Esophagus squamous epithelium (tissue), 4 donors: Measurements from ENCODE around the gene AP3D1.

ENCODE experiments used
- POLR2A ChIP-seq, 4 donors: fragments of 450-650 bp; IDR thresholded peaks; one replicate each; pipeline ENCODE4 v1.6.1; 2017; ENCODE audit warnings: antibody characterized with exemption in 4 of 4, mild to moderate bottlenecking in 4 of 4, moderate library complexity in 3 of 4
- TF ChIP-seq, protein P1 (sequence below), 6 experiments: fragments of 450-650 bp in 4 of 6; fragments of 200-600 bp in 2 of 6; sonication (generic) in 2 of 6; IDR thresholded peaks; one replicate each; pipeline ENCODE4 v1.5.1; 2016 to 2019; ENCODE audit warnings: antibody characterized with exemption in 6 of 6, mild to moderate bottlenecking in 4 of 6, moderate library complexity in 4 of 6

DNA sequence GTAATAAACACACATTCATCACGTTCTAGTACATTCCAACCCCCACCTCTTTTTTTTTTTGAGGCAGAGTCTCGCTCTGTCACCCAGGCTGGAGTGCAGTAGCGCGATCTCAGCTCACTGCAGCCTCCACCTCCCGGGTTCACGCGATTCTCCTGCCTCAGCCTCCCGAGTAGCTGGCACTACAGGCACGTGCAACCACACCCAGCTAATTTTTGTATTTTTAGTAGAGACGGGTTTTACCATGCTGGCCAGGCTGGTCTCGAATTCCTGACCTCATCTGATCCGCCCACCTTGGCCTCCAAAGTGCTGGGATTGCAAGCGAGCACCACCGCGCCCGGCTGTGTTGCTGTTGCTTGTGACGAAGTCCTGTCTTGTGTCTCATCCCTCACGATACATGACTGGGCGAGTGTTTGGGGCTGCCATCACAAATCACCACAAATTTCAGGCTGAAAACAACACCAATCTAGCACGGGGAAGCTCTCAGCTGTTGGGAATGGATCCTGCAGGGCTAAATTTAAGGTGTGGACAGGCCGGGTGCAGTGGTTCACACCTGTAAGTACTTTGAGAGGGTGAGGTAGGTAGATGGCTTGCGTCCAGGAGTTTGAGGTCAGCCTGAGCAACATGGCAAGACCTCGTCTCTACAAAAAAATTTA, 70.9 kb downstream of the AP3D1 start:
- TF ChIP-seq, protein P1, sequence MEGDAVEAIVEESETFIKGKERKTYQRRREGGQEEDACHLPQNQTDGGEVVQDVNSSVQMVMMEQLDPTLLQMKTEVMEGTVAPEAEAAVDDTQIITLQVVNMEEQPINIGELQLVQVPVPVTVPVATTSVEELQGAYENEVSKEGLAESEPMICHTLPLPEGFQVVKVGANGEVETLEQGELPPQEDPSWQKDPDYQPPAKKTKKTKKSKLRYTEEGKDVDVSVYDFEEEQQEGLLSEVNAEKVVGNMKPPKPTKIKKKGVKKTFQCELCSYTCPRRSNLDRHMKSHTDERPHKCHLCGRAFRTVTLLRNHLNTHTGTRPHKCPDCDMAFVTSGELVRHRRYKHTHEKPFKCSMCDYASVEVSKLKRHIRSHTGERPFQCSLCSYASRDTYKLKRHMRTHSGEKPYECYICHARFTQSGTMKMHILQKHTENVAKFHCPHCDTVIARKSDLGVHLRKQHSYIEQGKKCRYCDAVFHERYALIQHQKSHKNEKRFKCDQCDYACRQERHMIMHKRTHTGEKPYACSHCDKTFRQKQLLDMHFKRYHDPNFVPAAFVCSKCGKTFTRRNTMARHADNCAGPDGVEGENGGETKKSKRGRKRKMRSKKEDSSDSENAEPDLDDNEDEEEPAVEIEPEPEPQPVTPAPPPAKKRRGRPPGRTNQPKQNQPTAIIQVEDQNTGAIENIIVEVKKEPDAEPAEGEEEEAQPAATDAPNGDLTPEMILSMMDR (IDR thresholded peaks at IDR 0.05), result no peak
- no peak for TF ChIP-seq POLR2A (IDR thresholded peaks at IDR 0.05)
